Large intestine (tissue), 3 donors: ENCODE measurements around the gene WDR88. TPM values are rescaled to one million over a fixed set of nuclear protein-coding genes. Genes with fewer than 3 reads are reported as not detected.

ENCODE experiments used
- DNase-seq, 2 donors: peaks; one replicate each; pipeline versions ENCODE4 v3.0.0 to v3.0.0-alpha.2; 2013
- H3K27ac ChIP-seq: one replicate; pipeline ENCODE4 v1.5.1; 2013; ENCODE audit warnings: low read length
- H3K27me3 ChIP-seq: 2 replicates; pipeline ENCODE4 v1.6.1; 2013; ENCODE audit warnings: low read length; ENCODE audit not compliant: control insufficient read depth, insufficient read depth
- H3K36me3 ChIP-seq: 2 replicates; pipeline ENCODE4 v1.6.1; 2013; ENCODE audit warnings: low read length; ENCODE audit not compliant: control insufficient read depth, insufficient read depth
- H3K4me1 ChIP-seq: one replicate; pipeline ENCODE4 v1.6.1; 2013; ENCODE audit warnings: low read length; ENCODE audit not compliant: control insufficient read depth, insufficient read depth
- H3K4me3 ChIP-seq: one replicate; pipeline ENCODE4 v1.5.1; 2013; ENCODE audit warnings: low read length
- H3K9me3 ChIP-seq: one replicate; pipeline ENCODE4 v1.6.1; 2013; ENCODE audit warnings: mild to moderate bottlenecking, low read depth, low read length, moderate library complexity; ENCODE audit not compliant: control insufficient read depth
- WGBS: methylation state at CpG from one replicate; pipeline ENCODE4 v1.1.5; 2013; ENCODE audit warnings: low lambda C conversion rate; ENCODE audit not compliant: insufficient coverage; 5-methylcytosine and 5-hydroxymethylcytosine counted together
- polyA plus RNA-seq: library from polyadenylated mRNA; unstranded; fragments of 120-200 nt; gene quantifications from one replicate; pipeline ENCODE4 v1.2.1, GENCODE V29; 2013

The WDR88 gene
- polyA plus RNA-seq, 1 donor, result 0.54 TPM

DNA sequence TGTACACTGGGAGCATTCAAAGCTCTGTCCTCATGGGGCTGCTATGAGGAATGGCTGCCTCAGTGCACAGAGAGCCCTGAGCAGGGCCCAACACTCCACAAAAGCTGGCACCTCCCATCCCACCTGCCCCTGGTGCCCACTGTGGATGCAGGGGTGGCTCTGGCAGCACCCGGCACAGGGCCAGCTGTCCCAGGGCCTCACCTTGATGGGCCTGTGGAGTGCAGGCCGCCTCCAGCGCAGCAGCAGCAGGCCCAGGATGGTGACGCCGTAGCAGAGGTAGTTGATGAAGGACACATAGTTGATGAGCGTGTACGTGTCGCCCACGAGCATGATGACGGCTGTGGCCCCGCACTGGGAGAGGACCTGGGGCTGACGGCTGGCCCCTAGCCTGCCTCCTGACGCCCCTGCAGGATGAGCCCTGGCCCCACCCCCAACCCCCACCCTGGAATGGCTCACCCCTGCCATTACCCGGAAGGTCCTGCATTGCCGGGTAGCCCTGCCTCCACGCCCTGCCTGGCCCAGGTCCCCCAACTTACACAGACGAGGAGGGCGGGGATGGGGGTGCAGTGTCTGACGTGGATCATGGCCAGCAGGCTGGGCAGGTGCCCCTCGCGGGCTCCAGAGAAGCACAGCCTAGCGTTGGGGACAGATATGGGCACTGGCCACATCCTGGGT lies 78.5 kb downstream of the WDR88 start:
- peaks cover 18% of the 10 kb centered on the region for H3K36me3 ChIP-seq
- H3K27ac ChIP-seq, result no peak overlapping the region
- H3K4me1 ChIP-seq, result no peaks in the 10 kb centered on the region
- no peaks in the 10 kb centered on the region for H3K27me3 ChIP-seq
- DNase-seq, result no peak
- H3K4me3 ChIP-seq, result no peak overlapping the region
- H3K9me3 ChIP-seq, result peaks cover 3% of the 10 kb centered on the region
- WGBS, result no CpG with 5 or more reads among the region's 22 CpGs

DNA sequence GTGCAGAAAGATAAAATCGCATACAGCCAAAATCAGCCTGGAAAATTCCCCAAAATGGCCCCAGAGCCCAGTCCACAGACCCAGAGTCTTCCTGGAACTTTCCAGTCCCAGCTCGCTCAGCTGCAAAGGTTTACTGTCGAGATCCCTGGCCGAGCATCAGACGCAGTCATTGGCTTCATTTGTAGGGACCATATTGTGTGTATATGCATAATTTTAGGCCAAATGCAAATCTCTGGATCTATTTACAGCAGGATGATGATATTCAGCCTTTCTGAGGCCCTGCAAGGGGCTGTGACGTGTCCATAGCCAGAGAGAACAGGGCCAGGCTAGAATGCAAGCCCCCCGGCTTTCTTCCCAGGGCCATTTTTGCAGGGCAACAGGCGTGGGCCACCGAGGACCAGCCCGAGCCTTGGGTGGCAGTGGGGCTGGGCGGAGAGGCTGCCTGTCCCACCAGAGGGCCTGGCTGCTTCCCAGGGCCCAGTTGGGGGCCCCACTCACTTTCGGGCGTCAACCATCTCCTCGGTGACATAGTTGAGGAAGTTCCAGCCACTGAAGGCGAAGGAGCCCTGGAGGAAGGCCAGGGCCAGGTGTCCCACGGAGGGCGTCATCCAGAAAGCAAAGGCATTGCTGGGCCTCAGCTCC lies 80.0 kb downstream of the WDR88 start:
- Histone ChIP-seq H3K27me3 (no peaks in the 10 kb centered on the region), H3K4me3 (no peak overlapping the region), H3K36me3 (peaks cover 11% of the 10 kb centered on the region), H3K4me1 (peaks cover 5% of the 10 kb centered on the region), H3K27ac (peak overlapping the region; percentile 36), H3K9me3 (no peaks in the 10 kb centered on the region)
- no CpG with 5 or more reads among the region's 17 CpGs for WGBS
- DNase-seq, result no peak

DNA sequence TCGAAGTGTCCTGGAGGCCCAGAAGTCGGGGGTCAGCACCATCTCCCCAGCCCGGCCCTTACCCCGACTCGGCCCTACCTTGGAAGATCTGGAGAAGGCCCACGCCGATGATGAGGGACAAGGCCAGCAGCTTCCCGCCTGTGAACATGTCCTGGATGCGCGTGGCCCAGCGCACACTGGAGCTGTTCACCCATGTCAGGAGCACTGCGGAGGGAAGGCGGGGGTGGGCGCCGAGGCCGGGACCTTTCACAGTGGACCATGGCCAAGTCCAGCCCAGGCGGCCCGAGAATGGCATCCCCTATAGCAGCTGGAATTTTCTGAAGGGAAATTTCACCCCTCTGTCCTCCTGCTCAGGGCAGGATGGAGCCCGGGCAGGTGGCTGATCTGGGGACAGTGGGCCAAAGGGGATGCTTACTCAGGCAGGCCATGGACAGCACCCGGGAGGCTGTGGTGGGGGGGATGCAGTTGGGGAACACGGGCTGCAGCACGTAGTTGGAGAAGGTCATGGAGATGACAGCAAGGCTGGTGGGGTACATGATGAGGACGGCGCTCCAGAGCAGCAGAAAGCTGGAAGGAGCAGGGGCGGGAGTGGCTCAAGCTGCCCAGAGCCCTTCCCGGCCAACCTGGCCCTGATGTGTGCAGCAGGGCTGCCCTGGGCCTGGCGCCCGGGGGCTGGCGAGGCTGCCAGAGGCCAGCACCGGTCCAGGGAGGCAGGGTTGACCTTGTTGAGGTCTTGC lies 80.7 kb downstream of the WDR88 start:
- peaks cover 5% of the 10 kb centered on the region for H3K4me1 ChIP-seq
- H3K27ac ChIP-seq, result peak overlapping the region; percentile 36
- no CpG with 5 or more reads among the region's 30 CpGs for WGBS
- DNase-seq, result no peak
- no peaks in the 10 kb centered on the region for H3K9me3 ChIP-seq
- no peak overlapping the region for H3K4me3 ChIP-seq
- no peaks in the 10 kb centered on the region for H3K27me3 ChIP-seq
- peaks cover 7% of the 10 kb centered on the region for H3K36me3 ChIP-seq

GRCh38 chr19:33214596-33214995 lies 82.7 kb downstream of the WDR88 start:
- H3K4me3 ChIP-seq, result no peak overlapping the region

GRCh38 chr19:33215438-33216197 lies 83.7 kb downstream of the WDR88 start:
- Histone ChIP-seq H3K36me3 (no peaks in the 10 kb centered on the region), H3K27me3 (no peaks in the 10 kb centered on the region), H3K4me1 (peaks cover 5% of the 10 kb centered on the region), H3K4me3 (no peak overlapping the region), H3K27ac (no peak overlapping the region), H3K9me3 (no peaks in the 10 kb centered on the region)
- no CpG with 5 or more reads among the region's 19 CpGs for WGBS
- DNase-seq, result no peak

More at GRCh38 chr19:33214596-33214995, 82.7 kb downstream of the WDR88 start:
- no peaks in the 10 kb centered on the region for H3K9me3 ChIP-seq
- H3K4me1 ChIP-seq, result peaks cover 5% of the 10 kb centered on the region
- no peaks in the 10 kb centered on the region for H3K36me3 ChIP-seq
- DNase-seq, result no peak
- 60% methylated on average over 1 of the region's 6 CpGs for WGBS
- no peaks in the 10 kb centered on the region for H3K27me3 ChIP-seq
- no peak overlapping the region for H3K27ac ChIP-seq

GRCh38 chr19:33216198-33216830 lies 84.4 kb downstream of the WDR88 start:
- Histone ChIP-seq H3K4me3 (no peak overlapping the region), H3K36me3 (no peaks in the 10 kb centered on the region), H3K4me1 (peaks cover 5% of the 10 kb centered on the region), H3K9me3 (no peaks in the 10 kb centered on the region), H3K27ac (no peak overlapping the region), H3K27me3 (no peaks in the 10 kb centered on the region)
- whole genome bisulfite sequencing, result 90% methylated on average over 2 of the region's 12 CpGs
- no peak for DNase-seq

- Histone ChIP-seq H3K27me3 (peaks cover 4% of the 10 kb centered on the region), H3K4me3 (no peak overlapping the region), H3K27ac (no peak overlapping the region), H3K9me3 (no peaks in the 10 kb centered on the region), H3K4me1 (peaks cover 5% of the 10 kb centered on the region), H3K36me3 (no peaks in the 10 kb centered on the region)
- DNase-seq, result no peak
- no CpG with 5 or more reads among the region's 8 CpGs for WGBS
Observed at GRCh38 chr19:33217881-33218280, 86.0 kb downstream of the WDR88 start.

- H3K27me3 ChIP-seq, result peaks cover 11% of the 10 kb centered on the region
- peaks cover 5% of the 10 kb centered on the region for H3K4me1 ChIP-seq
- no peak overlapping the region for H3K27ac ChIP-seq
- no peaks in the 10 kb centered on the region for H3K36me3 ChIP-seq
- H3K4me3 ChIP-seq, result no peak overlapping the region
- no peaks in the 10 kb centered on the region for H3K9me3 ChIP-seq
- DNase-seq, result no peak
- no CpG with 5 or more reads among the region's 12 CpGs for WGBS
Observed at GRCh38 chr19:33219261-33219815, 87.4 kb downstream of the WDR88 start.

GRCh38 chr19:33220115-33220514 lies 88.2 kb downstream of the WDR88 start:
- peaks cover 8% of the 10 kb centered on the region for H3K4me1 ChIP-seq
- peaks cover 2% of the 10 kb centered on the region for H3K9me3 ChIP-seq
- 93% methylated on average over 3 of the region's 18 CpGs for WGBS
- H3K27me3 ChIP-seq, result peaks cover 19% of the 10 kb centered on the region
- no peak overlapping the region for H3K4me3 ChIP-seq
- no peaks in the 10 kb centered on the region for H3K36me3 ChIP-seq
- DNase-seq, result no peak
- H3K27ac ChIP-seq, result no peak overlapping the region
